ENCODE measurements around the gene PARD6B. TPM values are rescaled to one million over a fixed set of nuclear protein-coding genes. Genes with fewer than 3 reads are reported as not detected.
A peak's percentile ranks its signal among the peaks of the same experiment; 100 is the strongest.
"Not testable (repeated sequence)": the region's sequence is repeated elsewhere in the genome, so short reads cannot be mapped to it uniquely, and the experiment has no call there.

PARD6B gene
- total and polyA plus RNA-seq, 10 donors, result 0.97 to 7.5 (median 4.1) TPM

DNA sequence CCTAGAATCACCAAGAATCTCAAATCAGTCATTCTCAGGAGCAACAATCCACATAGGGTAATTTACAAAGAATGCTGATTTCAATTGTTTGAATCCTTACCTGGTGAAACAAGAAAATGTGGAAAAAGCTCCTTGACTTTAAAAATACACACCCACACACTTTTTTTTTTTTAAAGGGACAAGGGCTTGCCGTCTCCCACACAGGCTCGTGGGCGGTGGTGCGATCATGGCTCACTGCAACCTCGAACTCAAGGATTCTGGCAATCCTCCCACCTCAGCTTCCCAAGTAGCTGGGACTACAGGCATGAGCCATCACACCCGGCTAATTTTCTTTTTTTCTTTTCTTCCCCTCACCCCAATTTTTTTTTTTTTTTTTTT, 30.7 kb downstream of the PARD6B start:
- peaks cover 0 to 3% (median 0%) of the 10 kb centered on the region in 7 donors for H3K27me3 ChIP-seq (replicated peaks in 1 of 7)
- no peaks in the 10 kb centered on the region for H3K36me3 ChIP-seq
- H3K4me1 ChIP-seq, result no peaks in the 10 kb centered on the region
- 64 to 90% (median 85%) methylated on average over 6 of the region's 6 CpGs for WGBS, 5 donors
- intact Hi-C loops (cut with DNase I; ENCODE audit: low total_unique reads), result no loop called here
- H3K27ac ChIP-seq, result no peak overlapping the region
- DNase-seq, result no peak
- H3K4me3 ChIP-seq, result no peak overlapping the region
- H3K9me3 ChIP-seq, result no peaks in the 10 kb centered on the region
- no peak for TF ChIP-seq POLR2AphosphoS5 (IDR thresholded peaks at IDR 0.05)
- no peak for TF ChIP-seq POLR2A (IDR thresholded peaks at IDR 0.05)
- TF ChIP-seq, protein P1, sequence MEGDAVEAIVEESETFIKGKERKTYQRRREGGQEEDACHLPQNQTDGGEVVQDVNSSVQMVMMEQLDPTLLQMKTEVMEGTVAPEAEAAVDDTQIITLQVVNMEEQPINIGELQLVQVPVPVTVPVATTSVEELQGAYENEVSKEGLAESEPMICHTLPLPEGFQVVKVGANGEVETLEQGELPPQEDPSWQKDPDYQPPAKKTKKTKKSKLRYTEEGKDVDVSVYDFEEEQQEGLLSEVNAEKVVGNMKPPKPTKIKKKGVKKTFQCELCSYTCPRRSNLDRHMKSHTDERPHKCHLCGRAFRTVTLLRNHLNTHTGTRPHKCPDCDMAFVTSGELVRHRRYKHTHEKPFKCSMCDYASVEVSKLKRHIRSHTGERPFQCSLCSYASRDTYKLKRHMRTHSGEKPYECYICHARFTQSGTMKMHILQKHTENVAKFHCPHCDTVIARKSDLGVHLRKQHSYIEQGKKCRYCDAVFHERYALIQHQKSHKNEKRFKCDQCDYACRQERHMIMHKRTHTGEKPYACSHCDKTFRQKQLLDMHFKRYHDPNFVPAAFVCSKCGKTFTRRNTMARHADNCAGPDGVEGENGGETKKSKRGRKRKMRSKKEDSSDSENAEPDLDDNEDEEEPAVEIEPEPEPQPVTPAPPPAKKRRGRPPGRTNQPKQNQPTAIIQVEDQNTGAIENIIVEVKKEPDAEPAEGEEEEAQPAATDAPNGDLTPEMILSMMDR (IDR thresholded peaks at IDR 0.05 in 8 of 11, conservative IDR thresholded peaks at IDR 0.05 in 3 of 11), result no peak

DNA sequence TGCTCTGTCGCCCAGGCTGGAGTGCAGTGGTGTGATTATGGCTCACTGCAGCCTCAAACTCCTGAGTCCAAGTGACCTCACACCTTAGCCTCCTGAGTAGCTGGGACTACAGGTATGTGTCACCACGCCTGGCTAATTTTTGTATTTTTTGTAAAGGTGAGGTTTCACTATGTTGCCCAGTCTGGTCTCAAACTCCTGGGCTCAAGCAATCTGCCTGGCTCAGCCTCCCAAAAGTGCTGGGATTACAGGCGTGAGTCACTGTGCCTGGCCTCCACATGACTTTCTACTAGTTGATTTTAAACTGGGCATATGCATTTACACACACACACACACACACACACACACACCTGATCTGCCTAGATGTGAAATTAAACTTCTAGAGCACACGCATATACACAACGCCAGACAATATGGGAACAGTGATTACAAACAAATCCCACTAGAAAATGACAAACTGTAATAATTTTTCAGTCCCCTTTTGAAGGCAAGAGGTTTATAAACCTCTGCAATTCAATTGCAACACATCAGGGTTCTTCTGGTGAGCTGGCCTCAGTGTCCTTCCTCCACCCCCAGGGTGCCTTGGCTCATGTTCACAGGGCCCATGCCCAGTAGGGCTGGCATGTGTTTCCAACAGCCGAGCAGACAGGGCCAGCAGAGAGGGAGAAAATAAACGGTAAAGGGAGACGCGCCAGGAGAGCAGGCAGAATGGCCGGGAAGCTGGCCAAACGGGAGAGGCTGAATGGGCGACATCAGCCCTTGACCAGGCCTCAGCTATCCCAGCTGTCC, 31.2 kb downstream of the PARD6B start:
- Histone ChIP-seq H3K27me3 (replicated peaks in 1 of 7) (peaks cover 0 to 3% (median 0%) of the 10 kb centered on the region in 7 donors), H3K4me3 (no peak overlapping the region), H3K36me3 (no peaks in the 10 kb centered on the region), H3K27ac (no peak overlapping the region), H3K9me3 (no peaks in the 10 kb centered on the region), H3K4me1 (no peaks in the 10 kb centered on the region)
- intact Hi-C loops (cut with DNase I; ENCODE audit: low total_unique reads), result no loop called here
- DNase-seq, result no peak
- WGBS, 5 donors, result 75 to 86% (median 81%) methylated on average over 12 of the region's 12 CpGs
- TF ChIP-seq POLR2AphosphoS5 (IDR thresholded peaks at IDR 0.05) (no peak), POLR2A (IDR thresholded peaks at IDR 0.05) (no peak)
- TF ChIP-seq, protein P1 (IDR thresholded peaks at IDR 0.05 in 8 of 11, conservative IDR thresholded peaks at IDR 0.05 in 3 of 11), result no peak

DNA sequence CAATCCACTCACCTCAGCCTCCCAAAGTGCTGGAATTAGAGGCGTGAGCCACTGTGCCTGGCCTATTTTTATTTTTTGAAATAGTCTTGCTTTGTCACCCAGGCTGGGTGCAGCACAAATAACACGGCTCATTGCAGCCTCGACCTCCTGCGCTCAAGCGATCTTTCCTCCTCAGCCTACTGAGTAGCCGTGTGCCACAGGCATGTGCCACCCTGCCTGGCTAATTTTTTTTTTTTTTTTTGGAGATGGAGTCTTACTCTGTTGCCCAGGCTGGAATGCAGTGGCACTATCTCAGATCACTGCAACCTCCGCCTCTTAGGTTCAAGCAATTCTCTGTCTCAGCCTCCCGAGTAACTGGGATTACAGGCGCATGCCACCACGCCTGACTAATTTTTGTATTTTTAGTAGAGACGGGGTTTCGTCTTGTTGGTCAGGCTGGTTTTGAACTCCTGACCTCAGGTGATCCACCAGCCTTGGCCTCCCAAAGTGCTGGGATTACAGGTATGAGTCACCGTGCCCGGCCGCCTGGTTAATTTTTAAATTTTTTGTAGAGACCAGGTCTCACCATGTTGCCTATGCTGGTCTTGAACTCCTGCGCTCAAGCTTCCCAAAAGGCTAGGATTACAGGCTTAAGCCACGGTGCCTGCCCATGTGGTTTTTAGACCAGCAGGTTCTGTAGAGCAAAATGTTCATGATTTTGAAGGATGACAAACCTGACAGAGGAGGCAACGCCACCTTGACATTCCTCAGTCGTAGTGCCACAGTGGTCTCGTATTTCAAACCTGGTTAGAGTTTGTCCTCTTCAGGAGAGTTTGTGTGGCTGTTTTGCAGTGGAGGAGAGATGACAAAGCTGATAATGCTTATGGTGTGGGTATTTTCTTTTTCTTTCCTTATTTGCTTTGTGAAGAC, 32.4 kb downstream of the PARD6B start:
- H3K27me3 ChIP-seq (replicated peaks in 1 of 7); H3K36me3 ChIP-seq; H3K27ac ChIP-seq; H3K9me3 ChIP-seq; H3K4me1 ChIP-seq; intact Hi-C loops (cut with DNase I; ENCODE audit: low total_unique reads); DNase-seq; H3K4me3 ChIP-seq: not testable (repeated sequence)
- WGBS, 5 donors, result 84 to 90% (median 89%) methylated on average over 18 to 20 of the region's 20 CpGs

DNA sequence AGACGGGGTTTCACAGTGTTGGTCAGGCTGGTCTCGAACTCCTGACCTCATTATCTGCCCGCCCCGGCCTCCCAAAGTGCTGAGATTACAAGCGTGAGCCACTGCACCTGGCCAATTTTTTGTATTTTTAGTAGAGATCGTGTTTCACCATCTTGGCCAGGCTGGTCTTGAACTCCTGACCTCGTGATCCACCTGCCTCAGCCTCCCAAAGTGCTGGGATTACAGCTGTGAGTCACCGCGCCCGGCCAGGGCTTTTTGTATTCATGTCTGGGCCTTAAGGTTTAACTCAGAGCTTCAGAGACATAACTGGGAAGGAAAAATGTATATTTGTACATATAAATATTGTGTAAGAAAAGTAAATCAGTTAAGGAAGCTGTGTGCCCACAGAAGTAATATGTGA, 33.9 kb downstream of the PARD6B start:
- 85 to 93% (median 88%) methylated on average over 10 of the region's 10 CpGs for WGBS, 5 donors
- H3K4me1 ChIP-seq; H3K4me3 ChIP-seq; H3K27me3 ChIP-seq (replicated peaks in 1 of 7); intact Hi-C loops (cut with DNase I; ENCODE audit: low total_unique reads); H3K9me3 ChIP-seq; H3K27ac ChIP-seq; H3K36me3 ChIP-seq: not testable (repeated sequence)
- DNase-seq, result peak; percentile 7

DNA sequence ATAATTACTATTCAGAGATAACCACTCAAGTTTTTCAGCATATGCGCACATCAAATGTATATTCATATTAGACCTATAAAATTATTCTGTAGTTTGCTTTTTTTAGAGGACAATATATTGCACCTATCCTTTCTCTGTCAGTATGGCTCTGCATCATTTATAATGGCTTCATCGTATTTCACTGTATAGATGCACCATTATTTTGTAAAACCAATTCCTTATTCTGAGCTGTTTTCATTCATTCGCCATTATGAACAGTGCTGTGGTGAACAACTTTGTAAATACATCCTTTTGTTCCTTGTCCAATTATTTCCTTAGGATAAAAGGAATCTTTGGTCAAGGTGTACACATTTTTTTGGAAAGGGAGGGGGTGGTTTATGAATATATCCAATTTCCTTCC, 34.3 kb downstream of the PARD6B start:
- H3K4me1 ChIP-seq, result no peaks in the 10 kb centered on the region

DNA sequence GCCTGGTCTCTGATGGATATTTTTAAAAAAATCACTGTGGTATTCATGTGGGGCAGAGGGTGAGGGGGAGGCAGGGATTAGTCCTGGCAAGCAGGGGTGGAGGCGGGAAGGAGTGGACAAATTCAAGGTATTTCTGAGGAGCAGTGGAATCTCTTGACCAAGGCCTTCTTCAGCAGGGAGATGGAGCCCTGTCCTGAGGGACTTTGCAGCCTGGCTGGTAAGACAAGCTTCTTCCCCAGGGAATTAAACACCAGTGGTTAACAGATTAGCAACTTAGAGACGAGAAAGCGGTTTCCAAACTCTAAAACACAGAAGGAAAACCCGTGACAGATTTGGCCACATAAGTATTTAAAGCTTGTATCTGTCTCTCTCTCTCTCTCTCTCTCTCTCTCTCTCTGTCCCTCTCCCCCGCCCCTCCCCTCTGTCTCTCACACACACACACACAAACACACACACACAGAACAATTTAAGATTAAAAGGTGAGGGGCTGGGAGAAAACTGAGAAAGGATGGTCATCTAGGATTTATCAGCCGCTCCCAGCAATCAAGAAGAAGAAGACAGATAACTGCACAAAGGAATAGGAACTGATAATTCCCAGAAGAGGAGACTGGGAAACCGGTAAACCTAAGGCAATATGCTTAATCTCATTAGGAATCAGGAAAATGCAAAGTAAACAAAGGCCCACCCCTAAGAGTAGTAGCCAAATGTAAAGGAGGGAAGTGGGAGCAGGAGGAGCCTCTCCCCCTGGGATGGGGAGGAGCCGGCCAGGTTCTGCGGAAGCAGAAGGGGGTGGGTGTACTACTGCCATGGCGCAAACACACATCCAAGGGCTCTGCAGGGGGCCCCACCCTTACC, 35.8 kb downstream of the PARD6B start:
- WGBS, 5 donors, result 54 to 73% (median 58%) methylated on average over 7 to 10 of the region's 10 CpGs
- H3K27me3 ChIP-seq (replicated peaks in 1 of 7); H3K4me1 ChIP-seq; H3K27ac ChIP-seq; H3K4me3 ChIP-seq; intact Hi-C loops (cut with DNase I; ENCODE audit: low total_unique reads); H3K9me3 ChIP-seq; H3K36me3 ChIP-seq: not testable (repeated sequence)
- DNase-seq, result peak; percentile 14

More for the DNA sequence above, 34.3 kb downstream of the PARD6B start:
- intact Hi-C loops (cut with DNase I; ENCODE audit: low total_unique reads), result no loop called here
- no peaks in the 10 kb centered on the region for H3K9me3 ChIP-seq
- no peak overlapping the region for H3K27ac ChIP-seq
- no peak for TF ChIP-seq POLR2AphosphoS5 (IDR thresholded peaks at IDR 0.05)
- no peak for TF ChIP-seq POLR2A (IDR thresholded peaks at IDR 0.05)
- TF ChIP-seq, protein P1 (IDR thresholded peaks at IDR 0.05 in 8 of 11, conservative IDR thresholded peaks at IDR 0.05 in 3 of 11), result no peak
- peaks cover 0 to 3% (median 0%) of the 10 kb centered on the region in 7 donors for H3K27me3 ChIP-seq (replicated peaks in 1 of 7)
- 61 to 83% (median 63%) methylated on average over 3 of the region's 3 CpGs for WGBS, 5 donors
- H3K4me3 ChIP-seq, result no peak overlapping the region
- no peaks in the 10 kb centered on the region for H3K36me3 ChIP-seq
- no peak for DNase-seq

DNA sequence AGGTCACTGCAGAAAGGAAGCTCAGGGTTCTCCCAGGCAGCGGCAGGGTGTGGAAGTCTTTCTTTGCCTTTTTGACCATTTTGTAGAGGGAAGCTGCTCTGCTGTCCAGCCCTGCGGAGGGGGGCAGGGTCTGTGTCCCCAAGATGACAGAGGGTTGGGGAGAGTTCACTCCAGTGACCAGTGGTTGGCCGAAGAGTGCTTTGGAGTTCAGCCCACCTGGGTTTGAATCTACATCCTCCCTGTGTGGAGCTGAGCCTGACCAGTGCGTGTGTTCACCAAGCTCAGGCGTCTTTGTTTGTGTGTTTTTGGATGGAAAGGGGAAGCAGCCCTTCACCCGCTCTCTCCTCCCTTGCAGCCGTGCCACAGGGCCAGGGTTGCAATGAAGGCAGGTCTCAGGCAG, 37.6 kb downstream of the PARD6B start:
- H3K4me1 ChIP-seq; H3K4me3 ChIP-seq; H3K36me3 ChIP-seq; H3K27me3 ChIP-seq (replicated peaks in 1 of 7); H3K27ac ChIP-seq; H3K9me3 ChIP-seq; intact Hi-C loops (cut with DNase I; ENCODE audit: low total_unique reads): not testable (repeated sequence)
- 41 to 92% (median 69%) methylated on average over 1 to 7 of the region's 7 CpGs for WGBS, 5 donors
- DNase-seq, result peak; percentile 29

Measured in spleen (tissue), 11 donors.